ENCODE data around the gene GPR65.

Gene GPR65

GRCh38 chr14:88043529-88044443 is 38.9 kb downstream of the GPR65 start:
- no peak for DNase-seq

GRCh38 chr14:88044444-88044758 is 39.5 kb downstream of the GPR65 start:
- DNase-seq: no peak

- DNase-seq: no peak
These were observed 40.0 kb downstream of the GPR65 start for GRCh38 chr14:88044776-88045446.

GRCh38 chr14:88045705-88046104 is 40.8 kb downstream of the GPR65 start:
- no peak for DNase-seq

GRCh38 chr14:88048351-88048750 is 43.4 kb downstream of the GPR65 start:
- no peak for DNase-seq

- no peak for DNase-seq
These were observed 44.3 kb downstream of the GPR65 start for GRCh38 chr14:88049266-88049665.

GRCh38 chr14:88049936-88050335 is 45.0 kb downstream of the GPR65 start:
- no peak for DNase-seq

GRCh38 chr14:88060576-88060975 is 55.6 kb downstream of the GPR65 start:
- no peak for DNase-seq

- no peak for DNase-seq
These were observed 58.9 kb downstream of the GPR65 start for GRCh38 chr14:88063811-88064210.

All from HCEC 1CT (cell line).